Astrocyte of the cerebellum (primary cell): ENCODE results near the gene PRMT3.

Source experiments
- DNase-seq: peaks from one replicate; pipeline ENCODE4 v3.0.0-alpha.2; 2011; ENCODE audit warnings: low read depth
- H3K4me3 ChIP-seq: 2 replicates; pipeline ENCODE4 v1.5.1; 2011; ENCODE audit warnings: mild to moderate bottlenecking, low read depth, low read length, moderate library complexity
- in situ Hi-C: cut with HindIII; loops from 2 replicates; pipeline ENCODE4 v1.10.0; 2017; ENCODE audit warnings: low sequenced_read_pairs
- TF ChIP-seq, protein P1 (sequence below): IDR thresholded peaks from 2 replicates; pipeline ENCODE4 v1.5.1; 2012; ENCODE audit warnings: low read length, low read depth, moderate library complexity, mild to moderate bottlenecking; ENCODE audit errors: missing control alignments

The PRMT3 gene

DNA sequence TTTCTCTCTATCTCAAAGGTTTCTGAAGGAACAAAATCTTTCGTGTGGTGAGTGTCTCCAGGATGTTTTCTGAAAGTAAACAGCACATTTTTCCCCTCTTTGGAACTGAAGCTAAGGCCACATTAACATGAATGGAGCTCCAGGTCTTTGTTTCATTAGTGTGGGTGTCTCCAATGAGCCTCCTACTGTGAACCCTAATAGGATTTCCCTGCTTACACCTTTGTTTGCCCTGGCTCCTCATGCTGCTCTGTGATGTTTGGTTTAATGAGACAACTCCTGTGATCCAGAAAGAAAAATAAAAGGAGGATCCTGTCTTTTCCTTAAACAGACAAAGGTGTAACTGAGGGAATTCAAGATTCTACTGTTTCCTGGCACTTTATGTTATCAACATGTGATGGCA lies 135.0 kb downstream of the PRMT3 start:
- TF ChIP-seq, protein P1, sequence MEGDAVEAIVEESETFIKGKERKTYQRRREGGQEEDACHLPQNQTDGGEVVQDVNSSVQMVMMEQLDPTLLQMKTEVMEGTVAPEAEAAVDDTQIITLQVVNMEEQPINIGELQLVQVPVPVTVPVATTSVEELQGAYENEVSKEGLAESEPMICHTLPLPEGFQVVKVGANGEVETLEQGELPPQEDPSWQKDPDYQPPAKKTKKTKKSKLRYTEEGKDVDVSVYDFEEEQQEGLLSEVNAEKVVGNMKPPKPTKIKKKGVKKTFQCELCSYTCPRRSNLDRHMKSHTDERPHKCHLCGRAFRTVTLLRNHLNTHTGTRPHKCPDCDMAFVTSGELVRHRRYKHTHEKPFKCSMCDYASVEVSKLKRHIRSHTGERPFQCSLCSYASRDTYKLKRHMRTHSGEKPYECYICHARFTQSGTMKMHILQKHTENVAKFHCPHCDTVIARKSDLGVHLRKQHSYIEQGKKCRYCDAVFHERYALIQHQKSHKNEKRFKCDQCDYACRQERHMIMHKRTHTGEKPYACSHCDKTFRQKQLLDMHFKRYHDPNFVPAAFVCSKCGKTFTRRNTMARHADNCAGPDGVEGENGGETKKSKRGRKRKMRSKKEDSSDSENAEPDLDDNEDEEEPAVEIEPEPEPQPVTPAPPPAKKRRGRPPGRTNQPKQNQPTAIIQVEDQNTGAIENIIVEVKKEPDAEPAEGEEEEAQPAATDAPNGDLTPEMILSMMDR: no peak

DNA sequence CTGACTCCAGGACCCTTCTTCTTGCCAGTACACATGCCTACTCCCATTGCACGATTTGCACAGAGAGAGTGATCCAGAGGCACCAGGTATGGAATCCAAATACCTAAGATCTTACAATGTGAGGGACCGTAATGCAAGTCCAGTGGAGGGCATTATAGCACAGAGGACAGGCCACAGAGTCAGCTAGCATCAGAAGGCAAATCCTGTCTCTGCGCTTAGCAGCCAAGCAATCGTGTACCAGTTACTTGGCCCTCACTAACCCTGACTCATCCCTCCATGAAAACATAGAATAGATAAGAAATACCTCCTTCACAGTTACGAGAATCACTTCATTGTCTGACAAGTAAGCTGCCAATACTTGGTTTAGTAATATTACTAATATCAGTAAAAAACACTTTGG lies 142.2 kb downstream of the PRMT3 start:
- in situ Hi-C loops: no loop called here
- no peak overlapping the region for H3K4me3 ChIP-seq

More for the DNA sequence above, 135.0 kb downstream of the PRMT3 start:
- in situ Hi-C loops: no loop called here
- no peak overlapping the region for H3K4me3 ChIP-seq
- no peak for DNase-seq

DNA sequence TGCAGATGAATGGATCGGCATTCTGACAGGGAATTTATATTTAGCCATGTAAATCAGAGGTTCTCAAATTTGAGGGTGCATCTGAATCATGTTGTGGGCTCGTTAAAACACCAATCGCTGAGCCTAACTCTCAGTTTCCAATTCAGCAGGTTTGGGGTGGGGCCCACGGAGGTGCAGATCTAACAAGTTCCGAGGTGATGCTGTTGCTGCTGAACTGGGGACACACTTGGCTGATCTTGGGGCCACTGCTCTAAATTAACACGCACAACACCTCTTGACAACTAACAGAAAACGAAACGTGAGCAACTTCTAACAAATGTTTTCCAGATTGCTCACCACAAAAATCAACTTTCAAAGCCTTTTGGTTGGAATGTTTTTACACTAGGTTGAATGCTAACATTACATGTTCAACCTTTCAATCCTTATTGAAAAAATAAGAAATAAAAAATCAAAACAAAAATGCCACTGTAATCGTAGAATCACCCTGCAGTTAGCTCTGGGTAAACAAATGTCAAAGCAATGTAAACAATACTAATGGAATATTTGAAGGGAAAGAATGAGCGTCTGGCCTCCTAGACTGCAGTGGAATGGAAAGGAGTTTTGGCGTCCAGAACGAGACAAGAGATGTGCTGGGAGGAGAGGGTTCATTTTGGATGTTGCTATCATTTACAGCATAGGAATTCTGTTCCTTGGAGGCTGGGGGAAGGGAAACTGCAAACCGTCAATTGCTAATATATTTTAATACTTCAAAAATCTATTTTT lies 143.6 kb downstream of the PRMT3 start:
- TF ChIP-seq, protein P1: no peak
- no peak for DNase-seq
- H3K4me3 ChIP-seq: no peak overlapping the region
- in situ Hi-C loops: no loop called here

More for the DNA sequence above, 142.2 kb downstream of the PRMT3 start:
- TF ChIP-seq, protein P1: no peak
- DNase-seq: no peak

DNA sequence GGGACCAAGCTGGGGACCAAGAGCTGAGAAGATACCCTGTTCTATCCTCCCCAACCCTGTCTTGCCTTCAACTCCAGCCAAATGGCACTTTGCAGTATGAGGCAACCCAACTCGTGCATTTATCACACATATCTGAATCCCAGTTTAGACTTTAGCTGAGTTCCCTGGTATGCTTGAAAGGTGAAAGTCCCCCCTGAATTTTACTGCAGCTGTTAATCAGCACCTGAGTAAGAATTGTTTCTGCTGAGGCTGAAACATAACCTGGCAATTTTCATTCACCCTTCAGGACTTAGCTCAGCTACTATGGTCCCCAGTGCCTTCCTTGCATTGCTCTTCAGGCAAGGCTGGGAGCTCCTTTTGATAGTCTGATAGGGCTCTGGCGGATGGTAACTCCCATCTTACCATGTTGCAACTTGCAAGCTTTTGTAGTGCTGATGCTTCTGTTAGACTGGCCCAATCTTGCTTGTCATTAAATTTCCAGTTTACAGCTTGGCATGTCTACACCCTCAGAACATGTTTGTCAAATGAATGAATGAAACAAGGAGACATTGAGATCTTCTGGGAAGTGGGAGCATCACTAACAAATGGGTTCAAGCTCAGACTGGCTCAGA lies 147.9 kb downstream of the PRMT3 start:
- in situ Hi-C loops: no loop called here
- TF ChIP-seq, protein P1: no peak
- DNase-seq: no peak
- no peak overlapping the region for H3K4me3 ChIP-seq

DNA sequence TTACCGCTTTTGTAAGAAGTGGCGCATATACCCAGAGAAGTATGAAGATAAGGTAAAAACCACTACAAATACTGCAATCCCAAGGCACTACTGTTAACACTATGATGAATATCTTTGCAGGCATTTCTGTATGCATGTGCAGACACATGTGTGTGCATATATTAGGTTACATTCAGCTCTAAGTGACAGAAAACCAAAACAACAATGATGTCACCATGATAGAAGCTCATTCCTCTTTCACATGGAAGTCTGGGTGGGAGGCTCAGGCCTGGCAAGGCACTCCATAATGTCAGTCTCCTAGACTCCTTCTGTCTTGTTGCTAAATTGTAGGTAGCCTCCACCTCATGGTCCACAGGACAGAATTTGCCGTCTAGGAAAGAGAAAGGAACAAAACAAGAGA lies 148.8 kb downstream of the PRMT3 start:
- in situ Hi-C loops: no loop called here
- TF ChIP-seq, protein P1: no peak
- no peak overlapping the region for H3K4me3 ChIP-seq
- no peak for DNase-seq

DNA sequence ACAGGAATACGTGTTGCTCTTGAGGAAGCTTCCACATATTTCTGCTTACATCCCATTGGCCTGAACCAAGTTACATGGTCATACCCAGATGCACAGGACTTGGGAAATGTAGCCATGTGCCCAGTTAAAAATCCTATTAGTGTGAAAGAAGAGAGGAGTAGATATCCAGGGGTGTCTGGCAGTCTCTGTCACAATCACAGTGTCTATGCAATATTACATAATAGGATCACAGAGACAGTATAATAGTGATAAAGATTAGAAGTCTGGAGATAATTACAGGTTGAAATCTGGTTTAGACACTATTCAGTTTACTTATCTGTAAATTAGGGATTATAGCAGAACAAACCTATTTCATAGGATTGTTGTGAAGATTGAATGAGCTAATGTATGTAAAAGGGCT lies 149.3 kb downstream of the PRMT3 start:
- TF ChIP-seq, protein P1: no peak
- in situ Hi-C loops: no loop called here
- no peak overlapping the region for H3K4me3 ChIP-seq
- no peak for DNase-seq
